SK-N-SH (cell line): ENCODE measurements around the gene TGFBI. TPM values are rescaled to one million over a fixed set of nuclear protein-coding genes. Genes with fewer than 3 reads are reported as not detected.

Source experiments
- CTCF ChIA-PET: fragments of 300-600, 350-600 bp; formaldehyde crosslinking; extraction: SDS; loops from one replicate; lab custom pipeline; 2021; lab: Yijun Ruan, JAX
- POLR2A ChIA-PET: fragments of 350-600 bp; sonication (Branson Sonifier 250); formaldehyde crosslinking; extraction: SDS; loops from one replicate; lab custom pipeline; 2020; ENCODE audit warnings: antibody characterized with exemption, inconsistent platforms; lab: Yijun Ruan, JAX
- DNase-seq: peaks from one replicate; pipeline ENCODE4 v3.0.0; 2012
- H2AFZ ChIP-seq: fragments of 200-600 bp; sonication (generic); 2 replicates; pipeline ENCODE4 v1.8.1; 2016; ENCODE audit warnings: antibody characterized with exemption, mild to moderate bottlenecking, low read depth
- H3F3A ChIP-seq: fragments of 200-600 bp; sonication (generic); replicated peaks from 2 replicates; pipeline ENCODE3; 2016; ENCODE audit warnings: antibody characterized with exemption, mild to moderate bottlenecking; ENCODE audit not compliant: insufficient read depth
- H3K27ac ChIP-seq, 2 experiments: fragments of 200-500 bp in 1 of 2; fragments of 200-600 bp in 1 of 2; sonication (Bioruptor generic) in 1 of 2; sonication (generic), shearing (Covaris generic) in 1 of 2; 2 replicates each; pipeline versions ENCODE4 v1.5.1 to v1.6.1; 2014 to 2016; ENCODE audit warnings: low read depth in 2 of 2, inconsistent platforms in 1 of 2, low read length in 1 of 2, mild to moderate bottlenecking in 1 of 2, mixed read lengths in 1 of 2
- H3K27me3 ChIP-seq: fragments of 200-600 bp; sonication (generic), shearing (Covaris generic); 2 replicates; pipeline ENCODE4 v1.6.1; 2016; ENCODE audit warnings: mixed run types; ENCODE audit not compliant: insufficient read depth
- H3K36me3 ChIP-seq, 2 experiments: fragments of 200-500 bp in 1 of 2; fragments of 200-600 bp in 1 of 2; sonication (Bioruptor generic) in 1 of 2; sonication (generic) in 1 of 2; replicated peaks in 1 of 2; 2 replicates each; pipeline versions ENCODE3 to v1.5.1; 2014 to 2016; ENCODE audit warnings: low read length in 1 of 2, mild to moderate bottlenecking in 1 of 2; ENCODE audit not compliant: insufficient read depth in 2 of 2, control insufficient read depth in 1 of 2
- H3K4me1 ChIP-seq, 2 experiments: fragments of 200-500 bp in 1 of 2; fragments of 200-600 bp in 1 of 2; sonication (Bioruptor generic) in 1 of 2; sonication (generic), shearing (Covaris generic) in 1 of 2; 2 replicates each; pipeline versions ENCODE4 v1.5.1 to v1.6.1; 2014 to 2016; ENCODE audit warnings: low read depth in 1 of 2, low read length in 1 of 2, mixed run types in 1 of 2; ENCODE audit not compliant: insufficient read depth in 2 of 2, control insufficient read depth in 1 of 2
- H3K4me2 ChIP-seq: fragments of 200-600 bp; sonication (generic), shearing (Covaris generic); 2 replicates; pipeline ENCODE4 v1.6.1; 2017; ENCODE audit warnings: mixed run types
- H3K4me3 ChIP-seq, 2 experiments: fragments of 200-500 bp in 1 of 2; fragments of 200-600 bp in 1 of 2; sonication (Bioruptor generic) in 1 of 2; sonication (generic), shearing (Covaris generic) in 1 of 2; 2 replicates each; pipeline versions ENCODE4 v1.5.1 to v1.8.1; 2014 to 2016; ENCODE audit warnings: low read depth in 2 of 2, inconsistent platforms in 1 of 2, low read length in 1 of 2, mild to moderate bottlenecking in 1 of 2, mixed read lengths in 1 of 2, moderate library complexity in 1 of 2
- H3K79me2 ChIP-seq: fragments of 200-600 bp; sonication (generic); 2 replicates; pipeline ENCODE4 v1.8.1; 2017; ENCODE audit warnings: mild to moderate bottlenecking; ENCODE audit not compliant: insufficient read depth
- H3K9ac ChIP-seq: fragments of 200-600 bp; sonication (generic); 2 replicates; pipeline ENCODE4 v1.6.1; 2017; ENCODE audit warnings: mixed run types
- H3K9me2 ChIP-seq: fragments of 200-600 bp; sonication (generic); 2 replicates; pipeline ENCODE4 v1.6.1; 2017; ENCODE audit warnings: mixed run types
- H3K9me3 ChIP-seq: fragments of 200-600 bp; sonication (generic); 2 replicates; pipeline ENCODE4 v1.6.1; 2017; ENCODE audit warnings: mixed run types, mild to moderate bottlenecking, moderate library complexity
- H4K20me1 ChIP-seq: fragments of 200-600 bp; sonication (generic); 2 replicates; pipeline ENCODE4 v1.6.1; 2017; ENCODE audit warnings: mild to moderate bottlenecking, mixed run types; ENCODE audit not compliant: insufficient read depth
- GABPA ChIP-seq: IDR thresholded peaks from 2 replicates; pipeline ENCODE4 v1.4.0; 2012; ENCODE audit warnings: low read depth, mild to moderate bottlenecking
- GATA2 ChIP-seq: sonication (generic); formaldehyde crosslinking; IDR thresholded peaks from 2 replicates; pipeline ENCODE4 v1.5.0; 2020; ENCODE audit warnings: mild to moderate bottlenecking, missing genetic modification reagents
- POLR2AphosphoS5 ChIP-seq: IDR thresholded peaks from 2 replicates; pipeline ENCODE4 v1.6.1; 2012; ENCODE audit warnings: low read depth, low read length
- RCOR1 ChIP-seq: fragments of 150-350 bp; IDR thresholded peaks from 2 replicates; pipeline ENCODE4 v1.6.1; 2017; ENCODE audit warnings: antibody characterized with exemption, low read length
- REST ChIP-seq: IDR thresholded peaks from 2 replicates; pipeline ENCODE4 v1.6.1; 2012; ENCODE audit warnings: mild to moderate bottlenecking, low read depth, low read length, moderate library complexity
- RXRA ChIP-seq: IDR thresholded peaks from 2 replicates; pipeline ENCODE4 v1.4.0; 2012; ENCODE audit warnings: low read depth, mild to moderate bottlenecking, borderline replicate concordance
- SIN3A ChIP-seq: IDR thresholded peaks from 2 replicates; pipeline ENCODE4 v1.6.1; 2012; ENCODE audit warnings: low read depth, mild to moderate bottlenecking, low read length, moderate library complexity, borderline replicate concordance
- TCF12 ChIP-seq: IDR thresholded peaks from 2 replicates; pipeline ENCODE4 v1.4.0; 2012
- TEAD4 ChIP-seq: IDR thresholded peaks from 2 replicates; pipeline ENCODE4 v1.4.0; 2012; ENCODE audit warnings: mild to moderate bottlenecking, borderline replicate concordance; ENCODE audit not compliant: insufficient read depth
- WGBS: methylation state at CpG from one replicate; pipeline ENCODE4 v1.1.6; 2017; ENCODE audit warnings: low lambda C conversion rate; 5-methylcytosine and 5-hydroxymethylcytosine counted together
- polyA plus RNA-seq, 3 experiments: library from polyadenylated mRNA; depleted of rRNA; stranded (reverse); fragments of >200 nt; gene quantifications; 2 replicates each; pipeline ENCODE4 v1.2.3, GENCODE V29; 2012
- TF ChIP-seq, protein P1 (sequence below): fragments of 200-600 bp; sonication (generic); IDR thresholded peaks from 2 replicates; pipeline ENCODE4 v1.6.1; 2017; ENCODE audit warnings: antibody characterized with exemption, mild to moderate bottlenecking, moderate library complexity
- TF ChIP-seq, protein P2 (sequence below): IDR thresholded peaks from 2 replicates; pipeline ENCODE4 v1.4.0; 2012; ENCODE audit warnings: low read depth

The TGFBI gene
- polyA plus RNA-seq, 1 of the 3 experiments (the other 2 are of a cell fraction) = 2,678 TPM

DNA sequence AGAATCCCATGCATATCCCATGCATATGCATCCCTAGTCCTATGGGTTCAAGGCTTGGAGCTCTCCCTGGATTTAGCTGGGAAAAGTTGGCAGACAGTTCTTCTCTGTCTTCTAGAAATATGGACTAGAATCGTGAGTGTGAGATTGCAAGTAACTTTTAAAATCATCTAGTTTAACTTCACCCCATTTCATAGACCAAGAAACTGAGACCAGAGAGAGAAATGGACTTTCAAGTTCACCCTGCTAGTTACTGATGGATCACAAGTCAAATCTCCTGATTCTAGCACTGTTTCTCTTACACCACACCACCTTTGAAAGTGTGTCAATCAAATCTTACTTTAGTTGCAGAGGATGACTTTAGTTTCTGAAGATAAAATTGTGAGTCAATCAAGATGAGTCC lies 13.4 kb downstream of the TGFBI start:
- peak overlapping the region; percentile 45 for H3K9ac ChIP-seq
- peak overlapping the region; percentile 33; the same call in 1 of the 2 replicates for H3K4me2 ChIP-seq
- no peaks in the 10 kb centered on the region for H3K27me3 ChIP-seq
- no peaks in the 10 kb centered on the region for H3K9me3 ChIP-seq
- 62% methylated on average over 1 of the region's 1 CpG for WGBS
- H3K9me2 ChIP-seq = no peaks in the 10 kb centered on the region
- DNase-seq = no peak
- H2AFZ ChIP-seq = no peak overlapping the region
- H3K4me3 ChIP-seq = no peak overlapping the region
- ChIA-PET POLR2A (no interaction called here), CTCF (interaction anchor here (0.9 to 2.0 kb wide), 2 partner anchors 31 to 98 kb away, joined by 4 to 7 read pairs; no protein-coding TSS in a partner anchor)
- peaks cover 11 to 34% of the 10 kb centered on the region in 2 experiments; a peak in 3 of 4 replicates for H3K4me1 ChIP-seq
- peak overlapping the region in 1 of 2 experiments; percentile 72; a peak in 3 of 4 replicates for H3K27ac ChIP-seq
- H3F3A ChIP-seq = peaks cover 78% of the 10 kb centered on the region
- peaks cover 53% of the 10 kb centered on the region for H4K20me1 ChIP-seq
- TF ChIP-seq TCF12 (no peak), POLR2AphosphoS5 (no peak), GABPA (no peak), RCOR1 (no peak), GATA2 (CRISPR knock-in tag) (no peak), RXRA (no peak), REST (no peak), TEAD4 (no peak)
- TF ChIP-seq, protein P1, sequence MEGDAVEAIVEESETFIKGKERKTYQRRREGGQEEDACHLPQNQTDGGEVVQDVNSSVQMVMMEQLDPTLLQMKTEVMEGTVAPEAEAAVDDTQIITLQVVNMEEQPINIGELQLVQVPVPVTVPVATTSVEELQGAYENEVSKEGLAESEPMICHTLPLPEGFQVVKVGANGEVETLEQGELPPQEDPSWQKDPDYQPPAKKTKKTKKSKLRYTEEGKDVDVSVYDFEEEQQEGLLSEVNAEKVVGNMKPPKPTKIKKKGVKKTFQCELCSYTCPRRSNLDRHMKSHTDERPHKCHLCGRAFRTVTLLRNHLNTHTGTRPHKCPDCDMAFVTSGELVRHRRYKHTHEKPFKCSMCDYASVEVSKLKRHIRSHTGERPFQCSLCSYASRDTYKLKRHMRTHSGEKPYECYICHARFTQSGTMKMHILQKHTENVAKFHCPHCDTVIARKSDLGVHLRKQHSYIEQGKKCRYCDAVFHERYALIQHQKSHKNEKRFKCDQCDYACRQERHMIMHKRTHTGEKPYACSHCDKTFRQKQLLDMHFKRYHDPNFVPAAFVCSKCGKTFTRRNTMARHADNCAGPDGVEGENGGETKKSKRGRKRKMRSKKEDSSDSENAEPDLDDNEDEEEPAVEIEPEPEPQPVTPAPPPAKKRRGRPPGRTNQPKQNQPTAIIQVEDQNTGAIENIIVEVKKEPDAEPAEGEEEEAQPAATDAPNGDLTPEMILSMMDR = no peak
- peaks cover 8% of the 10 kb centered on the region for H3K79me2 ChIP-seq
- peaks cover 35 to 37% of the 10 kb centered on the region in 2 experiments for H3K36me3 ChIP-seq

- WGBS = 58% methylated on average over 6 of the region's 6 CpGs
- Histone ChIP-seq H3K36me3 (peaks cover 34 to 38% of the 10 kb centered on the region in 2 experiments), H3K27me3 (no peaks in the 10 kb centered on the region), H3K27ac (peak overlapping the region in 1 of 2 experiments; percentile 72; a peak in 2 of 4 replicates), H3K4me1 (peaks cover 6 to 28% of the 10 kb centered on the region in 2 experiments; a peak in 3 of 4 replicates), H3K9ac (peak overlapping the region; percentile 45), H3K4me2 (peak overlapping the region; percentile 33), H3K79me2 (peaks cover 7% of the 10 kb centered on the region)
- ChIA-PET CTCF (interaction anchor here (0.8 to 1.2 kb wide), 4 partner anchors 8 to 98 kb away, joined by 3 to 5 read pairs (median 4); no protein-coding TSS in a partner anchor), POLR2A (no interaction called here)
- TF ChIP-seq POLR2AphosphoS5 (peak; percentile 53), SIN3A (peak; percentile 11; the same call in 1 of the 2 replicates)
- TF ChIP-seq, protein P2, sequence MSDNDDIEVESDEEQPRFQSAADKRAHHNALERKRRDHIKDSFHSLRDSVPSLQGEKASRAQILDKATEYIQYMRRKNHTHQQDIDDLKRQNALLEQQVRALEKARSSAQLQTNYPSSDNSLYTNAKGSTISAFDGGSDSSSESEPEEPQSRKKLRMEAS = no peak
- TF ChIP-seq, all 33 proteins: peak for 2
- H3K9me3 ChIP-seq = no peaks in the 10 kb centered on the region
- H4K20me1 ChIP-seq = peaks cover 50% of the 10 kb centered on the region
- no peak for DNase-seq
- no peak overlapping the region for H3K4me3 ChIP-seq
- H2AFZ ChIP-seq = peak overlapping the region; percentile 58; the same call in 1 of the 2 replicates
- H3F3A ChIP-seq = peaks cover 78% of the 10 kb centered on the region
- no peaks in the 10 kb centered on the region for H3K9me2 ChIP-seq
Observed at GRCh38 chr5:136042665-136043121, 13.9 kb downstream of the TGFBI start.
